Spleen (tissue), 7 donors: ENCODE data around the gene FADS3.

Experiments
- POLR2A ChIP-seq, 3 donors: fragments of 450-650 bp; IDR thresholded peaks; one replicate each; pipeline ENCODE4 v1.5.1; 2017; ENCODE audit warnings: antibody characterized with exemption in 3 of 3, mild to moderate bottlenecking in 1 of 3
- TF ChIP-seq, protein P1 (sequence below), 11 experiments: fragments of 200-600 bp in 7 of 11; fragments of 450-650 bp in 4 of 11; sonication (generic) in 4 of 11; IDR thresholded peaks in 8 of 11; conservative IDR thresholded peaks in 3 of 11; 1 replicate in 7 of 11; 2 replicates in 4 of 11; pipeline versions ENCODE4 v1.4.0 to v1.8.0; 2016 to 2021; ENCODE audit warnings: antibody characterized with exemption in 11 of 11, inconsistent platforms in 4 of 11, mild to moderate bottlenecking in 1 of 11
- donor health status: DM: no; HTN: no; CAD: no; lungs with moderate emphysema.
- donor health status: DM: no; HTN: no; CAD: no.
- donor health status: DM: no; HTN: no; CAD: no.

DNA sequence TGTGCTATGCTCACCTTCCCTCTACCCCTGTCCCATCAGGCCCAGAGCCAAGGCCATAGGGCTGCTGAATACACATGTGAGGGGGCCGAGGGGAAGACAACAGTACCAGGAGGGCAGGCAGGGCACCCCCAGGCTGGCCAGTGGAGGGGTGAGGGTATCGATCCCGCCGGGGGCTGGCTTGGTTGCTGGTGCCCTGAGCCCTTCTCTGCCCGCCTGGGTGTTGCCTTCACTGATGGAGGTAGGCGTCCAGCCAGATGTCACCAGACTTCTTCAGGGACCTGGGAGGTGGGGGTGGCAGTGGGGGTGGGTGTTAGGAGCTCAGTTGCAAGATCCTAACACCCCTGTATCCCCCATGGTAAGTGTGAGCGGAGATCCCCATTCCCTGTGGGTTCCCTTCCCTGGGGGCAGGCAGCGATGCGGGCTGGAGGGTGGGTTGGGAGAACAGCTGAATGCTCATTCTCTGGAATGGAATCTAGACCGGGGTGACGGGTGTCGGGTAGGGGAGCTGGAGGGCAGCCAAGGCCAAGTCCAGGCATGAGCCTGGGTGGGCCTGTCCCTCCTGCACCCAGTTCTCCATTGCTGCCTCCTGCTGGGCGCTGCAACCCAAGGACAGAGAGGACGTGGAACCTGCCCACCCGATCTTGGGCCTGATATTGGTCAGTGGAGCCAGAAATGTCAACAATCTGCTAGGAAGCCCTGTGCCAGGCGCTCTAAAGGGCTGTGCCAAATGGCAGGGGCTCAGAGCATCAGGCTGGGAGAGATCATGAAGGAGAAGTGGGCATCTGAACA, 17.6 kb downstream of the FADS3 start:
- TF ChIP-seq, protein P1, sequence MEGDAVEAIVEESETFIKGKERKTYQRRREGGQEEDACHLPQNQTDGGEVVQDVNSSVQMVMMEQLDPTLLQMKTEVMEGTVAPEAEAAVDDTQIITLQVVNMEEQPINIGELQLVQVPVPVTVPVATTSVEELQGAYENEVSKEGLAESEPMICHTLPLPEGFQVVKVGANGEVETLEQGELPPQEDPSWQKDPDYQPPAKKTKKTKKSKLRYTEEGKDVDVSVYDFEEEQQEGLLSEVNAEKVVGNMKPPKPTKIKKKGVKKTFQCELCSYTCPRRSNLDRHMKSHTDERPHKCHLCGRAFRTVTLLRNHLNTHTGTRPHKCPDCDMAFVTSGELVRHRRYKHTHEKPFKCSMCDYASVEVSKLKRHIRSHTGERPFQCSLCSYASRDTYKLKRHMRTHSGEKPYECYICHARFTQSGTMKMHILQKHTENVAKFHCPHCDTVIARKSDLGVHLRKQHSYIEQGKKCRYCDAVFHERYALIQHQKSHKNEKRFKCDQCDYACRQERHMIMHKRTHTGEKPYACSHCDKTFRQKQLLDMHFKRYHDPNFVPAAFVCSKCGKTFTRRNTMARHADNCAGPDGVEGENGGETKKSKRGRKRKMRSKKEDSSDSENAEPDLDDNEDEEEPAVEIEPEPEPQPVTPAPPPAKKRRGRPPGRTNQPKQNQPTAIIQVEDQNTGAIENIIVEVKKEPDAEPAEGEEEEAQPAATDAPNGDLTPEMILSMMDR (IDR thresholded peaks at IDR 0.05 in 8 of 11, conservative IDR thresholded peaks at IDR 0.05 in 3 of 11): no peak
- no peak for TF ChIP-seq POLR2A (IDR thresholded peaks at IDR 0.05)
